ENCODE measurements around the gene NBAS. TPM values are rescaled to one million over a fixed set of nuclear protein-coding genes. Genes with fewer than 3 reads are reported as not detected.

Gene NBAS
- total and polyA plus RNA-seq, 9 of the 15 experiments (the other 6 are each of a cell fraction or from before 2014, with no cell fraction given), result 15.3 to 94.4 (median 69.9) TPM

- Histone ChIP-seq H3K9me3 (replicated peaks; ENCODE audit: control insufficient read depth, insufficient read depth, low read depth, low read length) (no peaks in the 10 kb centered on the region; the same call in 1 of the 2 replicates), H3K36me3 (ENCODE audit: control insufficient read depth, insufficient read depth, low read length) (peaks cover 92% of the 10 kb centered on the region), H3K4me3 (no peak overlapping the region), H3K27ac (ENCODE audit: extremely low read depth, low read depth, low read length) (no peak overlapping the region), H3K4me2 (ENCODE audit: insufficient read depth, low read length) (no peak overlapping the region), H3K27me3 (ENCODE audit: control insufficient read depth in 2 of 2, insufficient read depth in 2 of 2, low read length in 2 of 2) (no peaks in the 10 kb centered on the region), H3K9ac (ENCODE audit: insufficient read depth in 1 of 2, low read depth in 2 of 2, low read length in 2 of 2) (no peak overlapping the region), H3K9me1 (ENCODE audit: control insufficient read depth, insufficient read depth, low read length) (no peaks in the 10 kb centered on the region), H3K4me1 (replicated peaks in 1 of 2; ENCODE audit: control insufficient read depth in 2 of 2, insufficient read depth in 2 of 2, low read length in 2 of 2) (peaks cover 0 to 15% of the 10 kb centered on the region in 2 experiments; a peak in 3 of 5 replicates), H3K79me2 (ENCODE audit: control insufficient read depth, insufficient read depth, low read length) (no peaks in the 10 kb centered on the region), H2AFZ (ENCODE audit: low read depth, low read length) (no peak overlapping the region), H4K20me1 (replicated peaks; ENCODE audit: control insufficient read depth, insufficient read depth, low read length) (no peaks in the 10 kb centered on the region)
- no TSS peak for BruUV-seq (replicated peaks)
- peak; percentile 86 for TF ChIP-seq CTBP1 (IDR thresholded peaks at IDR 0.05; ENCODE audit: borderline replicate concordance)
- TF ChIP-seq CBFA2T3 (IDR thresholded peaks at IDR 0.05), result peak; percentile 8; the same call in 1 of the 2 replicates
- TF ChIP-seq PKNOX1 (IDR thresholded peaks at IDR 0.05), result peak; percentile 59
- TF ChIP-seq MEIS2 (IDR thresholded peaks at IDR 0.05; ENCODE audit: partially characterized antibody), result peak; percentile 59
- TF ChIP-seq CBX3 (IDR thresholded peaks at IDR 0.05; ENCODE audit: borderline replicate concordance in 1 of 2, low read length in 2 of 2), result 0 out of 3 replicates have a peak, but pooled peaks of 1 of the 2 experiments have one; percentile 19
- TF ChIP-seq KDM1A (IDR thresholded peaks at IDR 0.05), result peak in 1 of 2 experiments; percentile 18; a peak in 1 of 4 replicates
- no peak for TF ChIP-seq NFE2 (IDR thresholded peaks at IDR 0.05; ENCODE audit: low read depth)
- no peak for TF ChIP-seq RHOXF2B (CRISPR knock-in tag; conservative IDR thresholded peaks at IDR 0.05)
- TF ChIP-seq ZNF316 (IDR thresholded peaks at IDR 0.05), result peak; percentile 29; the same call in 1 of the 2 replicates
- TF ChIP-seq ZNF23 (CRISPR knock-in tag; IDR thresholded peaks at IDR 0.05), result no peak
- TF ChIP-seq TFAP4 (CRISPR knock-in tag; IDR thresholded peaks at IDR 0.05; ENCODE audit: borderline replicate concordance), result peak; percentile 24; the same call in 1 of the 2 replicates
- 0 out of 2 replicates have a peak, but pooled peaks have one; percentile 5 for TF ChIP-seq CBFA2T2 (conservative IDR thresholded peaks at IDR 0.05)
- TF ChIP-seq RCOR1 (IDR thresholded peaks at IDR 0.05; ENCODE audit: borderline replicate concordance in 1 of 2, low read depth in 2 of 2, low read length in 2 of 2), result peak in 1 of 2 experiments; percentile 22; a peak in 1 of 4 replicates
- peak; percentile 40; the same call in 2 of the 3 replicates for ATAC-seq
- WGBS (ENCODE audit: insufficient coverage, low coverage, missing lambda C conversion rate), result 39% methylated on average over 2 of the region's 2 CpGs
- FAIRE-seq, result no peak
- ChIA-PET CTCF (ENCODE audit: low intra/inter-chr PET ratio) (no interaction called here), POLR2A (interaction anchor here (1.4 kb wide), 1 partner anchor 9 kb away, joined by 7 read pairs; no protein-coding TSS in a partner anchor)
- in situ Hi-C loops (cut with MboI), result no loop called here
- intact Hi-C loops (cut with micrococcal nuclease), result no loop called here
- peak in 1 of 4 experiments; percentile 39 for DNase-seq (ENCODE audit: extremely low read depth in 1 of 4, low spot score in 3 of 4)
These were observed 257.3 kb downstream of the NBAS start for GRCh38 chr2:15303874-15304273.

Data from K562 (cell line).